Measurements from ENCODE around the gene PTH1R. TPM values are rescaled to one million over a fixed set of nuclear protein-coding genes. Genes with fewer than 3 reads are reported as not detected.
A peak's percentile ranks its signal among the peaks of the same experiment; 100 is the strongest.

Gene PTH1R
- polyA plus RNA-seq, 2 donors = 2.0 to 3.3 TPM

DNA sequence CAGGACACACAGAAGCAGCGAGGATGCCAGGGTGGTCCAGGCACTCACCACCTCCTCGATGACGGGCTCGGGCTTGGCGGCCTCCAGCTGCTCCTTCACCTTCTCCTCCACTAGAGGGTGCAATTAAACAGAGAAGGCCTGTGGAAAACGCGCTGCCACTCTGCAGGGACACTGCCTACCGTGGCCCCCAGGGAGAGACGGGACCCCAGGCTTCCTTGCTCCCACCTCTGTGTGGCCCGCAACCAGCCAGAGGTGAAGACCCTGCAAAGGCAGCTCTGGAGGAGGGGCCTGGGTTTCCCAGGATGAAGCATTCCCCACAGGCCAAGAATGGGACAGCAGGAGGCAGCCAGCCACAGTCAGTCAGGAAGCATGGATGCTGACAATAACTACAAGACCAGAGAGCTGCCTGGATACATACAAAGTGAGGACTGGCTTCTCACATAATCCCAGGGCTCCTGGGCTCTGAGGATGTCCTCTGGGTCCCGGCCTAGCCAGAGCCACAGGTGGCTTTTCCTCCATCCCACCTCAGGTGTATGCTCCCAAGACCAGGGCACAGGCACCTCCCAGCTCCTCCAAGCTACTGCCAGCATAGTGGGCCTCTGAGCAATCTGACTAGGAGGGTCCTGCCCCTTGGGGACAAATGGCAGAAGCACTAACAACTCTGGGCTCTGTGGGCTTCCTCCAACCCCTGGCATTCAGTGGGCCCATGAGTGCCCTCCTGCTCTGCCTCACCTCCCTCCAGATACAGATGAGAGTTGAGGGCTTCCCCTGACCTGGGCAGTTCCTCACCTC, 46.2 kb downstream of the PTH1R start:
- H3K27ac ChIP-seq (ENCODE audit: low read depth in 2 of 2, low read length in 1 of 2) = peak overlapping the region in 1 of 2 donors; percentile 73
- H3K36me3 ChIP-seq (ENCODE audit: control insufficient read depth in 2 of 2, insufficient read depth in 2 of 2, low read length in 1 of 2) = peaks cover 8 to 49% of the 10 kb centered on the region in 2 donors
- no peaks in the 10 kb centered on the region for H3K27me3 ChIP-seq (ENCODE audit: control insufficient read depth in 1 of 2, insufficient read depth in 2 of 2, low read length in 2 of 2)
- H3K4me1 ChIP-seq (ENCODE audit: control insufficient read depth in 2 of 2, insufficient read depth in 2 of 2, low read length in 1 of 2) = peaks cover 17 to 23% of the 10 kb centered on the region in 2 donors
- H3K9me3 ChIP-seq (ENCODE audit: control insufficient read depth in 2 of 2, insufficient read depth in 1 of 2, low read depth in 1 of 2, low read length in 1 of 2) = no peaks in the 10 kb centered on the region
- 46 to 62% methylated on average over 11 of the region's 11 CpGs for WGBS, 2 donors
- H3K4me3 ChIP-seq (ENCODE audit: low read depth in 1 of 2, low read length in 2 of 2) = no peak overlapping the region

- Histone ChIP-seq H3K4me1 (ENCODE audit: control insufficient read depth in 2 of 2, insufficient read depth in 2 of 2, low read length in 1 of 2) (peaks cover 18 to 23% of the 10 kb centered on the region in 2 donors), H3K27ac (ENCODE audit: low read depth in 2 of 2, low read length in 1 of 2) (peak overlapping the region; percentile 62 to 91), H3K9me3 (ENCODE audit: control insufficient read depth in 2 of 2, insufficient read depth in 1 of 2, low read depth in 1 of 2, low read length in 1 of 2) (no peaks in the 10 kb centered on the region), H3K36me3 (ENCODE audit: control insufficient read depth in 2 of 2, insufficient read depth in 2 of 2, low read length in 1 of 2) (peaks cover 8 to 45% of the 10 kb centered on the region in 2 donors), H3K27me3 (ENCODE audit: control insufficient read depth in 1 of 2, insufficient read depth in 2 of 2, low read length in 2 of 2) (no peaks in the 10 kb centered on the region), H3K4me3 (ENCODE audit: low read depth in 1 of 2, low read length in 2 of 2) (no peak overlapping the region)
- 90 to 92% methylated on average over 10 of the region's 10 CpGs for WGBS, 2 donors
Measured at GRCh38 chr3:46924921-46925584, 47.5 kb downstream of the PTH1R start.

- Histone ChIP-seq H3K27me3 (ENCODE audit: control insufficient read depth in 1 of 2, insufficient read depth in 2 of 2, low read length in 2 of 2) (no peaks in the 10 kb centered on the region), H3K36me3 (ENCODE audit: control insufficient read depth in 2 of 2, insufficient read depth in 2 of 2, low read length in 1 of 2) (peaks cover 7 to 41% of the 10 kb centered on the region in 2 donors), H3K9me3 (ENCODE audit: control insufficient read depth in 2 of 2, insufficient read depth in 1 of 2, low read depth in 1 of 2, low read length in 1 of 2) (no peaks in the 10 kb centered on the region), H3K27ac (ENCODE audit: low read depth in 2 of 2, low read length in 1 of 2) (peak overlapping the region; percentile 91 to 97), H3K4me3 (ENCODE audit: low read depth in 1 of 2, low read length in 2 of 2) (no peak overlapping the region), H3K4me1 (ENCODE audit: control insufficient read depth in 2 of 2, insufficient read depth in 2 of 2, low read length in 1 of 2) (peaks cover 22 to 28% of the 10 kb centered on the region in 2 donors)
- 56 to 61% methylated on average over 5 of the region's 5 CpGs for WGBS, 2 donors
Measured at GRCh38 chr3:46925585-46925934, 48.0 kb downstream of the PTH1R start.

DNA sequence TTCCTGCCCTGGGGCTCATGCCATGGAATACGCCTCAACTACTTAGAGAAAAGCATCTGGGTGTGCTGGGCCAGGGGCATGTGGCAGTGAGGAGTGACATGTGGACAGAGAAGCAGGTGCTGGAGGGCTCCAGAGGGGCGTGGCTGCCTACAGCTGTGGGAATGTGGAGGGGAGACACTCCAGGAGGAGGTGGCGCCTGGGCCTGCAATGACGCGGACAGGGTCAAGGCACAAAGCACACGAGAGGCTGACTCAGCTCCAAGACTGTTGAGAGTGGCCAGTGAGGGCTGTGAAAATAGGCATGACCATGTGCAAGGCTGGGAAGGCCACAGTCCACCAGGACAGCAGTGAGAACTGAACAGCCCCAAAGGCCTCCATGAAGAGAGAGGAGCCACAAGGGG, 48.5 kb downstream of the PTH1R start:
- H3K4me3 ChIP-seq (ENCODE audit: low read depth in 1 of 2, low read length in 2 of 2) = no peak overlapping the region
- peak overlapping the region; percentile 91 to 97 for H3K27ac ChIP-seq (ENCODE audit: low read depth in 2 of 2, low read length in 1 of 2)
- no peaks in the 10 kb centered on the region for H3K9me3 ChIP-seq (ENCODE audit: control insufficient read depth in 2 of 2, insufficient read depth in 1 of 2, low read depth in 1 of 2, low read length in 1 of 2)
- H3K27me3 ChIP-seq (ENCODE audit: control insufficient read depth in 1 of 2, insufficient read depth in 2 of 2, low read length in 2 of 2) = no peaks in the 10 kb centered on the region
- peaks cover 26 to 31% of the 10 kb centered on the region in 2 donors for H3K4me1 ChIP-seq (ENCODE audit: control insufficient read depth in 2 of 2, insufficient read depth in 2 of 2, low read length in 1 of 2)
- peaks cover 3 to 36% of the 10 kb centered on the region in 2 donors for H3K36me3 ChIP-seq (ENCODE audit: control insufficient read depth in 2 of 2, insufficient read depth in 2 of 2, low read length in 1 of 2)
- WGBS, 2 donors = 60 to 74% methylated on average over 6 of the region's 6 CpGs

DNA sequence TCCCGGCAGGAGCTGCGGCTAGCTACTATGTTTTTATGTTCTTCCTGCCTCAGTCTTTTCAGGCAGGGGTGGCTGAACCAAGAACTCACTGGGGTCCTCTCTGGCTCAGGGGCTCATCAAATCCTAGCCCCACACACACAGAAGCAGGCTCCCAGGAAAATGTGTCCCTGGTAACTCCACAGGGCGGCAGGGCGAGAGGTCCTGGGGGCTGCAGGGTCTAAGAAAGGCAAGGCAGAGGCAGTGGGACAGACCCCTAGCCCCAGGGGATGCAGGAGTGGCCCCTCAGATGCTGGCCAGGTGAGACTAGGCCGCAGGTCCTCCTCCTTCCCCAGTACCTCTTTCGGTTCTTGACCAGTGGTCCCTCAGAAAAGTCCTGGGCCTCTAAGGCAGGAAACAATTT, 48.9 kb downstream of the PTH1R start:
- H3K27me3 ChIP-seq (ENCODE audit: control insufficient read depth in 1 of 2, insufficient read depth in 2 of 2, low read length in 2 of 2) = no peaks in the 10 kb centered on the region
- peaks cover 3 to 32% of the 10 kb centered on the region in 2 donors for H3K36me3 ChIP-seq (ENCODE audit: control insufficient read depth in 2 of 2, insufficient read depth in 2 of 2, low read length in 1 of 2)
- peaks cover 30 to 33% of the 10 kb centered on the region in 2 donors for H3K4me1 ChIP-seq (ENCODE audit: control insufficient read depth in 2 of 2, insufficient read depth in 2 of 2, low read length in 1 of 2)
- no peaks in the 10 kb centered on the region for H3K9me3 ChIP-seq (ENCODE audit: control insufficient read depth in 2 of 2, insufficient read depth in 1 of 2, low read depth in 1 of 2, low read length in 1 of 2)
- peak overlapping the region; percentile 91 to 97 for H3K27ac ChIP-seq (ENCODE audit: low read depth in 2 of 2, low read length in 1 of 2)
- H3K4me3 ChIP-seq (ENCODE audit: low read depth in 1 of 2, low read length in 2 of 2) = no peak overlapping the region
- WGBS, 2 donors = 86 to 92% methylated on average over 6 of the region's 6 CpGs

DNA sequence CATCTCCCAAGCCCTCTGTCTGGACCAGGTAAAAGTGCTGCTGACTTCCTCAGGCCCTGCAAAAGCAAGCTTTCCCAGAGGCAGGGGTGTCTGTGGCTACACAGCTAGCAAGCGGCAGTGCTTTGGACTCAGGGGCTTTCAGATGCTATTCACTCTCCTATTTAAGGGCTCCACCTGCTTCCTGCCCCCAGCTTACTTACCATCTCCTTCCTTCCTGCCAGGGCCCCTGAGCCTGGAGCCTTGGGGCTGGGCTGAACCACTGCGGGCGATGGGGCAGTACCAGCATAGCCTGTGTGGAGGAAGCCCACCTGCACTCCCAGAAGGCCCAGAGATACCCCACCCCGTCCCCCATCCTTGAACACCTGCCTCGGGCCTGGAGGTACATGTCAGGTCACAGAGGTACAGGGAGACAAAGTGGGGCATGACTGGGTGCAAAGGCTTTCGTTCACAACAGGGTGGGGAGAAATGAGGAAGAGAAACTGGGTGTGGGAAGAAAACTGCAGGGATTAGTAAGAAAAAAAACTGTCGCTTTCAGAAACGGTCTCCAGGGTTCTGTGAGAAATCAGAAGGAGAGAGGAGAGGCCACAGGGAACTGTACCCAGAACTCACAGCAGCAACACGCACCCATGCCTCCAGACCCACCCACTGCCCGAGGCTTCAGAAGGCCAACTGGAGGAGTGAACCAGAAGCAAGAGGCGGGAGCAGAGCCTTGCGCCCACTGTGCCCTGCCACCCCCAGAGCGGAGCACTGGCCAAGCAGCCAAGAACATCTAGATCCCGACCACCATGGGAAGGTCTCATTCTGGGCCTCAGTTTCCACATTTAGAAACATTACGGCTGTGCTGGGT, 49.6 kb downstream of the PTH1R start:
- Histone ChIP-seq H3K9me3 (ENCODE audit: control insufficient read depth in 2 of 2, insufficient read depth in 1 of 2, low read depth in 1 of 2, low read length in 1 of 2) (no peaks in the 10 kb centered on the region), H3K27ac (ENCODE audit: low read depth in 2 of 2, low read length in 1 of 2) (peak overlapping the region; percentile 91 to 97), H3K27me3 (ENCODE audit: control insufficient read depth in 1 of 2, insufficient read depth in 2 of 2, low read length in 2 of 2) (no peaks in the 10 kb centered on the region), H3K4me3 (ENCODE audit: low read depth in 1 of 2, low read length in 2 of 2) (no peak overlapping the region), H3K4me1 (ENCODE audit: control insufficient read depth in 2 of 2, insufficient read depth in 2 of 2, low read length in 1 of 2) (peaks cover 33 to 38% of the 10 kb centered on the region in 2 donors), H3K36me3 (ENCODE audit: control insufficient read depth in 2 of 2, insufficient read depth in 2 of 2, low read length in 1 of 2) (peaks cover 3 to 27% of the 10 kb centered on the region in 2 donors)
- 58 to 65% methylated on average over 15 of the region's 15 CpGs for WGBS, 2 donors

DNA sequence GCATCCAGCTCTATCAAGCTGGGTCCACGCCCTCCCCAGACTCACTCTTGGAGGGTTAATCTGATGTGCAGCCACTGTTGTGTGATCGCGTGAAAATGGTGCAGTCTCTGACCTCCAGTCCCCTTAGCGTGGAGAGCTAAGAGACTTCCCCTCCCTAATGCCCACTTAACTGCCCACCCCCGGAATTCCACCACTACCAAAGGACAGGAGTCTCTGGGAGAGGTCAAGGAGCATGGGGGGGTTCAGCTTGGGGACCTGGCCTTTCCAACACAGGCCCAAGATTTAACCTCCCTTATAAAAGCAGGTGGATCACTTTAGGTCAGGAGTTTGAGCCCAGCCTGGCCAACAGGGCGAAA, 50.2 kb downstream of the PTH1R start:
- Histone ChIP-seq H3K27me3 (ENCODE audit: control insufficient read depth in 1 of 2, insufficient read depth in 2 of 2, low read length in 2 of 2) (no peaks in the 10 kb centered on the region), H3K9me3 (ENCODE audit: control insufficient read depth in 2 of 2, insufficient read depth in 1 of 2, low read depth in 1 of 2, low read length in 1 of 2) (no peaks in the 10 kb centered on the region), H3K4me3 (ENCODE audit: low read depth in 1 of 2, low read length in 2 of 2) (no peak overlapping the region), H3K36me3 (ENCODE audit: control insufficient read depth in 2 of 2, insufficient read depth in 2 of 2, low read length in 1 of 2) (peaks cover 3 to 21% of the 10 kb centered on the region in 2 donors), H3K4me1 (ENCODE audit: control insufficient read depth in 2 of 2, insufficient read depth in 2 of 2, low read length in 1 of 2) (peaks cover 33 to 44% of the 10 kb centered on the region in 2 donors), H3K27ac (ENCODE audit: low read depth in 2 of 2, low read length in 1 of 2) (peak overlapping the region; percentile 91 to 97)
- WGBS, 2 donors = 83 to 90% methylated on average over 6 of the region's 6 CpGs

- Histone ChIP-seq H3K27me3 (ENCODE audit: control insufficient read depth in 1 of 2, insufficient read depth in 2 of 2, low read length in 2 of 2) (no peaks in the 10 kb centered on the region), H3K4me1 (ENCODE audit: control insufficient read depth in 2 of 2, insufficient read depth in 2 of 2, low read length in 1 of 2) (peaks cover 37 to 50% of the 10 kb centered on the region in 2 donors), H3K9me3 (ENCODE audit: control insufficient read depth in 2 of 2, insufficient read depth in 1 of 2, low read depth in 1 of 2, low read length in 1 of 2) (no peaks in the 10 kb centered on the region), H3K36me3 (ENCODE audit: control insufficient read depth in 2 of 2, insufficient read depth in 2 of 2, low read length in 1 of 2) (peaks cover 3 to 15% of the 10 kb centered on the region in 2 donors), H3K27ac (ENCODE audit: low read depth in 2 of 2, low read length in 1 of 2) (peak overlapping the region; percentile 91 to 97), H3K4me3 (ENCODE audit: low read depth in 1 of 2, low read length in 2 of 2) (no peak overlapping the region)
- 75 to 86% methylated on average over 1 of the region's 1 CpG for WGBS, 2 donors
Measured at GRCh38 chr3:46928282-46928681, 50.8 kb downstream of the PTH1R start.

GRCh38 chr3:46929324-46929723, 51.8 kb downstream of the PTH1R start:
- no peak overlapping the region for H3K4me3 ChIP-seq (ENCODE audit: low read depth in 1 of 2, low read length in 2 of 2)
- 25 to 53% methylated on average over 2 of the region's 2 CpGs for WGBS, 2 donors
- H3K9me3 ChIP-seq (ENCODE audit: control insufficient read depth in 2 of 2, insufficient read depth in 1 of 2, low read depth in 1 of 2, low read length in 1 of 2) = no peaks in the 10 kb centered on the region
- peaks cover 37 to 55% of the 10 kb centered on the region in 2 donors for H3K4me1 ChIP-seq (ENCODE audit: control insufficient read depth in 2 of 2, insufficient read depth in 2 of 2, low read length in 1 of 2)
- no peaks in the 10 kb centered on the region for H3K27me3 ChIP-seq (ENCODE audit: control insufficient read depth in 1 of 2, insufficient read depth in 2 of 2, low read length in 2 of 2)
- peak overlapping the region; percentile 84 to 91 for H3K27ac ChIP-seq (ENCODE audit: low read depth in 2 of 2, low read length in 1 of 2)
- peaks cover 3 to 10% of the 10 kb centered on the region in 2 donors for H3K36me3 ChIP-seq (ENCODE audit: control insufficient read depth in 2 of 2, insufficient read depth in 2 of 2, low read length in 1 of 2)

Data from esophagus (tissue), 2 donors.